ENCODE measurements around the gene LRIT2. TPM values are rescaled to one million over a fixed set of nuclear protein-coding genes. Genes with fewer than 3 reads are reported as not detected.

The LRIT2 gene
- total and polyA plus RNA-seq, 2 experiments from 2014 or later, result not detected

- Histone ChIP-seq H3K9me3 (ENCODE audit: low read depth) (no peaks in the 10 kb centered on the region), H3K4me3 (no peak overlapping the region), H4K20me1 (ENCODE audit: insufficient read depth, poor library complexity, severe bottlenecking) (no peaks in the 10 kb centered on the region), H3K36me3 (replicated peaks; ENCODE audit: insufficient read depth, low read depth) (no peaks in the 10 kb centered on the region), H3K27ac (no peak overlapping the region), H3K9me2 (replicated peaks; ENCODE audit: insufficient read depth) (no peaks in the 10 kb centered on the region), H2AFZ (no peak overlapping the region), H3K4me2 (no peak overlapping the region), H3K27me3 (peaks cover 15% of the 10 kb centered on the region), H3K79me2 (no peaks in the 10 kb centered on the region), H3K4me1 (ENCODE audit: insufficient read depth) (no peaks in the 10 kb centered on the region)
- WGBS (ENCODE audit: low lambda C conversion rate, missing lambda C conversion rate), result 91% methylated on average over 6 of the region's 6 CpGs
- TF ChIP-seq EZH2phosphoT487 (IDR thresholded peaks at IDR 0.05; ENCODE audit: low read depth, severe bottlenecking, unreplicated experiment), result no peak
- TF ChIP-seq CTCF (IDR thresholded peaks at IDR 0.05; ENCODE audit: poor library complexity), result no peak
- TF ChIP-seq EZH2 (IDR thresholded peaks at IDR 0.05; ENCODE audit: borderline replicate concordance), result no peak
- no peak for DNase-seq (ENCODE audit: low spot score)
These were observed 11.5 kb upstream of the LRIT2 start for GRCh38 chr10:84236807-84237198.

GRCh38 chr10:84235096-84235495 is 9.8 kb upstream of the LRIT2 start:
- Histone ChIP-seq H3K36me3 (replicated peaks; ENCODE audit: insufficient read depth, low read depth) (no peaks in the 10 kb centered on the region), H3K9me3 (ENCODE audit: low read depth) (no peaks in the 10 kb centered on the region), H2AFZ (no peak overlapping the region), H3K4me1 (ENCODE audit: insufficient read depth) (no peaks in the 10 kb centered on the region), H3K79me2 (no peaks in the 10 kb centered on the region), H3K27ac (no peak overlapping the region), H4K20me1 (ENCODE audit: insufficient read depth, poor library complexity, severe bottlenecking) (no peaks in the 10 kb centered on the region), H3K27me3 (peaks cover 15% of the 10 kb centered on the region), H3K4me2 (no peak overlapping the region), H3K4me3 (no peak overlapping the region), H3K9me2 (replicated peaks; ENCODE audit: insufficient read depth) (no peaks in the 10 kb centered on the region)
- 86% methylated on average over 4 of the region's 4 CpGs for WGBS (ENCODE audit: low lambda C conversion rate, missing lambda C conversion rate)
- no peak for DNase-seq (ENCODE audit: low spot score)
- TF ChIP-seq EZH2 (IDR thresholded peaks at IDR 0.05; ENCODE audit: borderline replicate concordance) (no peak), CTCF (IDR thresholded peaks at IDR 0.05; ENCODE audit: poor library complexity) (no peak), EZH2phosphoT487 (IDR thresholded peaks at IDR 0.05; ENCODE audit: low read depth, severe bottlenecking, unreplicated experiment) (no peak)

- H3K36me3 ChIP-seq (replicated peaks; ENCODE audit: insufficient read depth, low read depth), result no peaks in the 10 kb centered on the region
- H3K4me1 ChIP-seq (ENCODE audit: insufficient read depth), result no peaks in the 10 kb centered on the region
- H4K20me1 ChIP-seq (ENCODE audit: insufficient read depth, poor library complexity, severe bottlenecking), result no peaks in the 10 kb centered on the region
- no peak overlapping the region for H3K4me3 ChIP-seq
- H2AFZ ChIP-seq, result no peak overlapping the region
- 75% methylated on average over 4 of the region's 4 CpGs for WGBS (ENCODE audit: low lambda C conversion rate, missing lambda C conversion rate)
- H3K27ac ChIP-seq, result no peak overlapping the region
- H3K27me3 ChIP-seq, result peaks cover 15% of the 10 kb centered on the region
- no peaks in the 10 kb centered on the region for H3K79me2 ChIP-seq
- no peak overlapping the region for H3K4me2 ChIP-seq
- no peaks in the 10 kb centered on the region for H3K9me3 ChIP-seq (ENCODE audit: low read depth)
- no peak for DNase-seq (ENCODE audit: low spot score)
- TF ChIP-seq CTCF (IDR thresholded peaks at IDR 0.05; ENCODE audit: poor library complexity), result no peak
- no peak for TF ChIP-seq EZH2phosphoT487 (IDR thresholded peaks at IDR 0.05; ENCODE audit: low read depth, severe bottlenecking, unreplicated experiment)
- no peak for TF ChIP-seq EZH2 (IDR thresholded peaks at IDR 0.05; ENCODE audit: borderline replicate concordance)
- H3K9me2 ChIP-seq (replicated peaks; ENCODE audit: insufficient read depth), result no peaks in the 10 kb centered on the region
These were observed 9.1 kb upstream of the LRIT2 start for GRCh38 chr10:84234479-84234878.

- no peaks in the 10 kb centered on the region for H4K20me1 ChIP-seq (ENCODE audit: insufficient read depth, poor library complexity, severe bottlenecking)
- H3K9me2 ChIP-seq (replicated peaks; ENCODE audit: insufficient read depth), result no peaks in the 10 kb centered on the region
- H2AFZ ChIP-seq, result no peak overlapping the region
- H3K27ac ChIP-seq, result no peak overlapping the region
- no peaks in the 10 kb centered on the region for H3K4me1 ChIP-seq (ENCODE audit: insufficient read depth)
- no peaks in the 10 kb centered on the region for H3K9me3 ChIP-seq (ENCODE audit: low read depth)
- 88% methylated on average over 4 of the region's 4 CpGs for WGBS (ENCODE audit: low lambda C conversion rate, missing lambda C conversion rate)
- no peak overlapping the region for H3K4me2 ChIP-seq
- TF ChIP-seq EZH2 (IDR thresholded peaks at IDR 0.05; ENCODE audit: borderline replicate concordance) (no peak), EZH2phosphoT487 (IDR thresholded peaks at IDR 0.05; ENCODE audit: low read depth, severe bottlenecking, unreplicated experiment) (no peak), CTCF (IDR thresholded peaks at IDR 0.05; ENCODE audit: poor library complexity) (no peak)
- H3K27me3 ChIP-seq, result peaks cover 12% of the 10 kb centered on the region
- H3K36me3 ChIP-seq (replicated peaks; ENCODE audit: insufficient read depth, low read depth), result no peaks in the 10 kb centered on the region
- no peaks in the 10 kb centered on the region for H3K79me2 ChIP-seq
- DNase-seq (ENCODE audit: low spot score), result no peak
- H3K4me3 ChIP-seq, result no peak overlapping the region
These were observed 8.6 kb upstream of the LRIT2 start for GRCh38 chr10:84233940-84234339.
